ENCODE measurements around the gene TMEM205.
"Not testable (repeated sequence)": the region's sequence is repeated elsewhere in the genome, so short reads cannot be mapped to it uniquely, and the experiment has no call there.

GRCh38 chr19:11333838-11334237 lies 12.2 kb downstream of the TMEM205 start:
- not testable (repeated sequence) for TF ChIP-seq CTCF (IDR thresholded peaks at IDR 0.05; ENCODE audit: poor library complexity); EZH2 (IDR thresholded peaks at IDR 0.05; ENCODE audit: borderline replicate concordance); EZH2phosphoT487 (IDR thresholded peaks at IDR 0.05; ENCODE audit: low read depth, severe bottlenecking, unreplicated experiment)

Measured in hepatocyte (in vitro differentiated cells).